C4-2B (cell line): ENCODE data around the gene ZNF219.
A peak's percentile ranks its signal among the peaks of the same experiment; 100 is the strongest.

Experiments
- CTCF ChIP-seq: fragments of 450-650 bp; conservative IDR thresholded peaks from 2 replicates; pipeline ENCODE4 v1.5.1; 2017; ENCODE audit warnings: mild to moderate bottlenecking
- ZFX ChIP-seq: fragments of 450-650 bp; IDR thresholded peaks from 2 replicates; pipeline ENCODE4 v1.6.1; 2017

GRCh38 chr14:21103411-21103709 is 4.9 kb upstream of the ZNF219 start:
- peak; percentile 70 for TF ChIP-seq CTCF
- TF ChIP-seq ZFX, result no peak
